Right atrium auricular region (tissue), 2 donors: ENCODE data around the gene CPSF4L. TPM values are rescaled to one million over a fixed set of nuclear protein-coding genes. Genes with fewer than 3 reads are reported as not detected.

ENCODE experiments used
- DNase-seq: peaks from one replicate; pipeline ENCODE4 v3.0.0-alpha.2; 2019; ENCODE audit warnings: low spot score
- H3K27ac ChIP-seq, 2 donors: fragments of 200-600 bp; sonication (generic); 1 replicate in 1 of 2; 2 replicates in 1 of 2; pipeline ENCODE4 v1.5.1; 2016 to 2019
- H3K27me3 ChIP-seq, 2 donors: fragments of 200-600 bp; sonication (generic); one replicate each; pipeline versions ENCODE4 v1.5.1 to v1.6.0; 2017 to 2019
- H3K36me3 ChIP-seq: fragments of 200-600 bp; sonication (generic); one replicate; pipeline ENCODE4 v1.5.1; 2016
- H3K4me1 ChIP-seq, 2 donors: fragments of 200-600 bp; sonication (generic); one replicate each; pipeline versions ENCODE4 v1.5.1 to v1.6.0; 2017 to 2019
- H3K4me3 ChIP-seq, 2 donors: fragments of 200-600 bp; sonication (generic); 1 replicate in 1 of 2; 2 replicates in 1 of 2; pipeline ENCODE4 v1.5.1; 2017 to 2019; ENCODE audit warnings: mild to moderate bottlenecking in 1 of 2, moderate library complexity in 1 of 2
- H3K9me3 ChIP-seq, 2 donors: fragments of 200-600 bp; sonication (generic); one replicate each; pipeline ENCODE4 v1.5.1; 2019
- total RNA-seq, 2 donors: library from RNA; depleted of rRNA; stranded (reverse); fragments of >200 nt; gene quantifications; one replicate each; pipeline ENCODE4 v1.1.0, GENCODE V29; 2016
- TF ChIP-seq, protein P1 (sequence below), 2 donors: fragments of 200-600 bp; sonication (generic); IDR thresholded peaks; one replicate each; pipeline ENCODE4 v1.5.1; 2019; ENCODE audit warnings: antibody characterized with exemption in 2 of 2

Gene CPSF4L
- total RNA-seq, 2 donors from 2014 or later = not detected

- Histone ChIP-seq H3K9me3 (no peaks in the 10 kb centered on the region), H3K27ac (peak overlapping the region; percentile 90 to 96), H3K36me3 (peaks cover 24% of the 10 kb centered on the region), H3K4me1 (peaks cover 0 to 67% of the 10 kb centered on the region in 2 donors), H3K4me3 (no peak overlapping the region), H3K27me3 (no peaks in the 10 kb centered on the region)
- no peak for DNase-seq
- TF ChIP-seq, protein P1, sequence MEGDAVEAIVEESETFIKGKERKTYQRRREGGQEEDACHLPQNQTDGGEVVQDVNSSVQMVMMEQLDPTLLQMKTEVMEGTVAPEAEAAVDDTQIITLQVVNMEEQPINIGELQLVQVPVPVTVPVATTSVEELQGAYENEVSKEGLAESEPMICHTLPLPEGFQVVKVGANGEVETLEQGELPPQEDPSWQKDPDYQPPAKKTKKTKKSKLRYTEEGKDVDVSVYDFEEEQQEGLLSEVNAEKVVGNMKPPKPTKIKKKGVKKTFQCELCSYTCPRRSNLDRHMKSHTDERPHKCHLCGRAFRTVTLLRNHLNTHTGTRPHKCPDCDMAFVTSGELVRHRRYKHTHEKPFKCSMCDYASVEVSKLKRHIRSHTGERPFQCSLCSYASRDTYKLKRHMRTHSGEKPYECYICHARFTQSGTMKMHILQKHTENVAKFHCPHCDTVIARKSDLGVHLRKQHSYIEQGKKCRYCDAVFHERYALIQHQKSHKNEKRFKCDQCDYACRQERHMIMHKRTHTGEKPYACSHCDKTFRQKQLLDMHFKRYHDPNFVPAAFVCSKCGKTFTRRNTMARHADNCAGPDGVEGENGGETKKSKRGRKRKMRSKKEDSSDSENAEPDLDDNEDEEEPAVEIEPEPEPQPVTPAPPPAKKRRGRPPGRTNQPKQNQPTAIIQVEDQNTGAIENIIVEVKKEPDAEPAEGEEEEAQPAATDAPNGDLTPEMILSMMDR (IDR thresholded peaks at IDR 0.05) = no peak
These were observed 24.5 kb upstream of the CPSF4L start for GRCh38 chr17:73285916-73286862.

- Histone ChIP-seq H3K36me3 (peaks cover 24% of the 10 kb centered on the region), H3K27ac (peak overlapping the region in 1 of 2 donors; percentile 19), H3K27me3 (no peaks in the 10 kb centered on the region), H3K9me3 (no peaks in the 10 kb centered on the region), H3K4me1 (peaks cover 0 to 61% of the 10 kb centered on the region in 2 donors), H3K4me3 (no peak overlapping the region)
- no peak for DNase-seq
- TF ChIP-seq, protein P1 (IDR thresholded peaks at IDR 0.05) = no peak
These were observed 23.9 kb upstream of the CPSF4L start for GRCh38 chr17:73285603-73285908.

DNA sequence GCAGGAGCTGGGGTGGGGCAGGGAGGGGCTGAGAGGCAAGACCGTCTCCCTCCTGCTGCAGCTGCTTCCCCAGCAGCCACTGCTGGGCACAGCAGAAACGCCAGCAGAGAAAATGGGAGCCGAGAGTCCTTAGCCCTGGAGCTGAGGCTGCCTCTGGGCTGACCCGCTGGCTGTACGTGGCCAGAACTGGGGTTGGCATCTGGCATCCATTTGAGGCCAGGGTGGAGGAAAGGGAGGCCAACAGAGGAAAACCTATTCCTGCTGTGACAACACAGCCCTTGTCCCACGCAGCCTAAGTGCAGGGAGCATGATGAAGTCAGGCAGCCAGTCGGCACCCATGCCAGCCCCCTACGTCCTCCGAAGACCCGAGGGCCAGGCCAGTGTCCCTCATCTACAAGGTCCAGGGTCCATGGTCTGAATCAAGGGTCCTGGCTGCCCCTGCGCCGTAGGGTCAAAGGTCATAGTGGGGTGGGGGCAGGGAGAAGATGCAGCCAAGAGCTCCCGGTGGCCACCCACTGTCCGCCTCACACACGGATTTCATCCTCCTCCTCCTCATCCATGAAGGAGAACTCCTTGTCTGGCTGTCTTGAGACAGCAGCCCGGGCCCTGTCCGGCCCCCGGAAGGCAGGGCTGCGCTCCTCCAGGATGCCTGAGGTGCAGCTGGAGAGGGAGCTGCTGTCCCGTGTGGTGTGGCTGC is 23.4 kb upstream of the CPSF4L start:
- peaks cover 24% of the 10 kb centered on the region for H3K36me3 ChIP-seq
- no peak overlapping the region for H3K4me3 ChIP-seq
- TF ChIP-seq, protein P1 (IDR thresholded peaks at IDR 0.05) = no peak
- H3K4me1 ChIP-seq = peaks cover 0 to 56% of the 10 kb centered on the region in 2 donors
- H3K27ac ChIP-seq = peak overlapping the region in 1 of 2 donors; percentile 19
- DNase-seq = no peak
- no peaks in the 10 kb centered on the region for H3K9me3 ChIP-seq
- no peaks in the 10 kb centered on the region for H3K27me3 ChIP-seq

- TF ChIP-seq, protein P1 (IDR thresholded peaks at IDR 0.05) = no peak
- H3K9me3 ChIP-seq = no peaks in the 10 kb centered on the region
- H3K27me3 ChIP-seq = no peaks in the 10 kb centered on the region
- H3K4me3 ChIP-seq = no peak overlapping the region
- DNase-seq = no peak
- peaks cover 24% of the 10 kb centered on the region for H3K36me3 ChIP-seq
- peak overlapping the region; percentile 19 to 28 for H3K27ac ChIP-seq
- peaks cover 0 to 55% of the 10 kb centered on the region in 2 donors for H3K4me1 ChIP-seq
These were observed 22.7 kb upstream of the CPSF4L start for GRCh38 chr17:73284354-73284753.

- H3K27ac ChIP-seq = peak overlapping the region; percentile 28 to 29
- DNase-seq = no peak
- H3K4me3 ChIP-seq = no peak overlapping the region
- H3K4me1 ChIP-seq = peaks cover 0 to 55% of the 10 kb centered on the region in 2 donors
- TF ChIP-seq, protein P1 (IDR thresholded peaks at IDR 0.05) = no peak
- no peaks in the 10 kb centered on the region for H3K9me3 ChIP-seq
- peaks cover 24% of the 10 kb centered on the region for H3K36me3 ChIP-seq
- no peaks in the 10 kb centered on the region for H3K27me3 ChIP-seq
These were observed 22.2 kb upstream of the CPSF4L start for GRCh38 chr17:73283841-73284282.
